GM12892 (cell line): ENCODE data around the gene IRF5.
"Not testable (repeated sequence)": the region's sequence is repeated elsewhere in the genome, so short reads cannot be mapped to it uniquely, and the experiment has no call there.

Experiments
- POLR2A ChIP-seq: IDR thresholded peaks from 2 replicates; pipeline ENCODE4 v1.6.1; 2011; ENCODE audit warnings: low read depth, low read length, control low read depth
- POLR2AphosphoS5 ChIP-seq: IDR thresholded peaks from 2 replicates; pipeline ENCODE4 v1.6.1; 2011; ENCODE audit warnings: low read depth, low read length, control low read depth

DNA sequence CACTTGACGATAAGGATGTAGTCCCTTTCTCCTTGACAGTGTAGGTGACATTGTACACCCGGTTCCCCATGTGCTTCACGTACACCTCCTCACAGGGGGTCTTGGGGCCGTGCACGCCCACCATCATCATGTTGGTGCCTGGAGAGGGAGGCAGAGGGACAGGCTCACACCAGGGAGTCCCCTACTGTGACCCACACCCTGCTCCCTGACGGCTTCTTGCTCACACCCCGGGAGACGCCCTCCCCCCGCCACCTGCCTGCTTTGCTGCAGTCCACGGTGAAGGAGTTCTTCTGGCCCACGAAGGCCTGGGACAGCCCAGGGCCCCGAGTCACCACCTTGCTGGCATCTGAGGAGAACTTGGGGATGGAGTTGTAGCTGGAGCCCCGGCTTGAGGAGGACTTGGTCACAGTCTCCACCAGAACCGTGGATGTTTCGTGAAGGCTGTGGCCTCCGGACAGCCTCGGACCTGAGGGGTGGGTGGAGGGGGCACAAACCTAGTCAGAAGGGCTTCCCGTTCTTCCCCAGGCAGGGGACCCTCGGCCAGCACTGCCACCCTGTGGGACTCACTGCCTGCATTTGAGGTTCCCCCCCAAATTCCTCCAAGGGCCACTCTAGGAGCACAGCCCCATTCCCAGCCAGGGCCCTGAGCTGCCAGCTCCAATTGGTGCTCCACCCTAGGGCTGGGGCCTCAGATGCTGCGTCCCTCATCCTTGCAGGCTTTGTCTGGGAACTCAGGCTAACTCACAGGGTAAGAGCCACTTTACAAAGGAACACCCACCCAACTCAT lies 24.8 kb upstream of the IRF5 start:
- TF ChIP-seq POLR2A, POLR2AphosphoS5: not testable (repeated sequence)
